Ishikawa (cell line): ENCODE results near the gene GAB2.

Source experiments
- CREB1 ChIP-seq: IDR thresholded peaks from 2 replicates; pipeline ENCODE4 v1.6.1; 2012; ENCODE audit warnings: low read depth
- EGR1 ChIP-seq: IDR thresholded peaks from 2 replicates; pipeline ENCODE4 v1.6.1; 2012
- FOXM1 ChIP-seq: IDR thresholded peaks from 2 replicates; pipeline ENCODE4 v1.6.1; 2012; ENCODE audit warnings: low read depth, borderline replicate concordance
- MAX ChIP-seq: IDR thresholded peaks from 2 replicates; pipeline ENCODE4 v1.6.1; 2012
- RAD21 ChIP-seq: IDR thresholded peaks from 2 replicates; pipeline ENCODE4 v1.6.1; 2012; ENCODE audit warnings: low read depth
- TAF1 ChIP-seq: IDR thresholded peaks from 2 replicates; pipeline ENCODE4 v1.6.1; 2012; ENCODE audit warnings: low read depth, mild to moderate bottlenecking
- TEAD4 ChIP-seq: IDR thresholded peaks from 2 replicates; pipeline ENCODE4 v1.6.1; 2012

DNA sequence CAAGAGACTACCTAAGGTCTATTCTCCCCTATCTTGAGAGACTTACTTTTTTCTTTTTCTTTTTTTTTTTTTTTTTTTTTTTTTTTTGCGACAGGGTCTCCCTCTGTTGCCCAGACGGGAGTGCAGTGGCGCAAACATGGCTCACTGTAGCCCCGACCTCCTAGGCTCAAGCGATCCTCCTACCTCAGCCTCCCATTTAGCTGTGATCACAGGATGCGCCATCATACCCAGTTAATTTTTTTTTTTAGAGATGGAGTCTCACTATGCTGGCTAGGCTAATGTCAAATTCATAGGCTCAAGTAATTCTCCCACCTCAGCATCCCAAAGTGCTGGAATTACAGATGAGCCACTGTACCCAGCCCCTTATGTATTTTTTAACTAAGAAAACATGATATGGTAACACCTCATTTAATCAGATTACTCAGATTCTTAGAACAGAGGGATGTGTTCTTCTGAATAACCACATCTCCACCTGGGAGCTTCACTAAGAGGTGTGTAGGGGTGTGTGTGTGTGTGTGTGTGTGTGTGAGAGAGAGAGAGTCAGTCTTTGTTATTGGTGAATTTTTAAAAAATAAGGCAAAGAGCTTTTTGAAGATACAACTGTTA, 126.0 kb downstream of the GAB2 start:
- TF ChIP-seq MAX (no peak), EGR1 (no peak), TEAD4 (no peak), TAF1 (no peak), RAD21 (no peak), FOXM1 (no peak), CREB1 (no peak)
